ENCODE data around the gene MBD6. TPM values are rescaled to one million over a fixed set of nuclear protein-coding genes. Genes with fewer than 3 reads are reported as not detected.

MBD6 gene
- total and polyA plus RNA-seq, 2 of the 13 experiments (the other 11 are each of a cell fraction or from before 2014, with no cell fraction given), result 4.1 to 5.9 TPM

GRCh38 chr12:57574795-57575194 lies 52.2 kb downstream of the MBD6 start (continued):
- TF ChIP-seq NFRKB (IDR thresholded peaks at IDR 0.05), result no peak

GRCh38 chr12:57575771-57576612 lies 53.4 kb downstream of the MBD6 start:
- peak overlapping the region; percentile 90 for H3K4me2 ChIP-seq (ENCODE audit: low read depth, low read length)
- whole genome bisulfite sequencing (ENCODE audit: low lambda C conversion rate), result 2% methylated on average over 5 of the region's 12 CpGs
- peak; percentile 87 for DNase-seq (ENCODE audit: low spot score)
- H2AFZ ChIP-seq (ENCODE audit: low read length), result no peak overlapping the region
- peak overlapping the region; percentile 72 for H3K9ac ChIP-seq (ENCODE audit: insufficient read depth, low read depth, low read length)
- H3K4me1 ChIP-seq (ENCODE audit: insufficient read depth, low read length), result peaks cover 71% of the 10 kb centered on the region
- no peaks in the 10 kb centered on the region for H3K9me3 ChIP-seq (ENCODE audit: low read length)
- POLR2A ChIA-PET, result interaction anchor here (0.8 to 4.4 kb wide), 25 partner anchors 10 to 169 kb away, joined by 3 to 40 read pairs (median 5); partner anchors contain the start of genes ARHGEF25, B4GALNT1, DCTN2 and DDIT3
- in situ Hi-C loops (cut with HindIII; ENCODE audit: extremely low pct_ligation_motif_present, low pct_unique_long_range_greater_than_20kb) (no loop called here), intact Hi-C loops (cut with micrococcal nuclease; ENCODE audit: unreplicated experiment) (loop anchor here (1.0 kb wide), 1 partner anchor 30 kb away; no protein-coding TSS in a partner anchor)
- peaks cover 10% of the 10 kb centered on the region for H3K79me2 ChIP-seq (ENCODE audit: insufficient read depth, low read length)
- peaks cover 0 to under 1% of the 10 kb centered on the region in 2 experiments; a peak in 1 of 5 replicates for H3K36me3 ChIP-seq (replicated peaks in 1 of 2; ENCODE audit: control insufficient read depth in 1 of 2, insufficient read depth in 2 of 2, low read length in 2 of 2)
- H3K27ac ChIP-seq (ENCODE audit: extremely low read length, insufficient read depth, low read length), result peak overlapping the region; percentile 99
- H3K4me3 ChIP-seq (replicated peaks in 1 of 3; ENCODE audit: insufficient read depth in 1 of 3, low read depth in 2 of 3, low read length in 3 of 3), result peak overlapping the region; percentile 33 to 66 (median 36); a peak in 5 of 6 replicates
- peak; percentile 55 for FAIRE-seq
- ATAC-seq, result peak; percentile 89
- TSS peak; percentile 44 for BruUV-seq (replicated peaks)
- CTCF ChIA-PET (ENCODE audit: low intra/inter-chr PET ratio, low total read pairs), result no interaction called here
- H3K27me3 ChIP-seq (ENCODE audit: control insufficient read depth in 1 of 2, insufficient read depth in 2 of 2, low read length in 2 of 2), result no peaks in the 10 kb centered on the region
- H4K20me1 ChIP-seq (ENCODE audit: insufficient read depth, low read length), result no peaks in the 10 kb centered on the region
- TF ChIP-seq AGO2 (optimal IDR thresholded peaks at IDR 0.05; ENCODE audit: low read depth, low read length) (no peak), RARA (CRISPR knock-in tag; IDR thresholded peaks at IDR 0.05) (peak; percentile 53; the same call in 1 of the 2 replicates), NFRKB (IDR thresholded peaks at IDR 0.05) (no peak), STAT5B (CRISPR knock-in tag; IDR thresholded peaks at IDR 0.05) (no peak), CHCHD3 (CRISPR knock-in tag; IDR thresholded peaks at IDR 0.05) (no peak), SP140L (CRISPR knock-in tag; IDR thresholded peaks at IDR 0.05; ENCODE audit: borderline replicate concordance) (no peak), MEIS1 (CRISPR knock-in tag; IDR thresholded peaks at IDR 0.05; ENCODE audit: borderline replicate concordance) (peak; percentile 50), SATB2 (CRISPR knock-in tag; IDR thresholded peaks at IDR 0.05) (0 out of 2 replicates have a peak, but pooled peaks have one; percentile 23), ZNF782 (CRISPR knock-in tag; IDR thresholded peaks at IDR 0.05; ENCODE audit: borderline replicate concordance) (no peak), ZNF138 (CRISPR knock-in tag; IDR thresholded peaks at IDR 0.05; ENCODE audit: low read depth) (peak; percentile 41; the same call in 1 of the 2 replicates), ZNF703 (CRISPR knock-in tag; IDR thresholded peaks at IDR 0.05; ENCODE audit: borderline replicate concordance) (peak; percentile 38; the same call in 1 of the 2 replicates), MNT (IDR thresholded peaks at IDR 0.05) (no peak), NFE2 (CRISPR knock-in tag; IDR thresholded peaks at IDR 0.05) (no peak), ZNF362 (CRISPR knock-in tag; IDR thresholded peaks at IDR 0.05; ENCODE audit: borderline replicate concordance) (no peak), ZNF143 (CRISPR knock-in tag; IDR thresholded peaks at IDR 0.05) (peak; percentile 53; the same call in 1 of the 2 replicates), RFX3 (CRISPR knock-in tag; IDR thresholded peaks at IDR 0.05) (no peak; the same call in 1 of the 2 replicates), ZNF331 (CRISPR knock-in tag; IDR thresholded peaks at IDR 0.05) (peak; percentile 68; the same call in 1 of the 2 replicates), ETV5 (CRISPR knock-in tag; IDR thresholded peaks at IDR 0.05; ENCODE audit: borderline replicate concordance) (peak; percentile 26; the same call in 1 of the 2 replicates), TBX3 (IDR thresholded peaks at IDR 0.05; ENCODE audit: borderline replicate concordance) (peak; percentile 60; the same call in 1 of the 2 replicates)

All from HepG2 (cell line).